Smooth muscle cell (in vitro differentiated cells): ENCODE results near the gene FKBP10. TPM values are rescaled to one million over a fixed set of nuclear protein-coding genes. Genes with fewer than 3 reads are reported as not detected.
A peak's percentile ranks its signal among the peaks of the same experiment; 100 is the strongest.

ENCODE experiments used
- DNase-seq: peaks from one replicate; lab custom pipeline; 2025; ENCODE audit not compliant: unreplicated experiment; lab: John Stamatoyannopoulos, UW
- H2AFZ ChIP-seq: fragments of 200-600 bp; sonication (generic); 2 replicates; pipeline ENCODE4 v1.6.0; 2016; ENCODE audit warnings: antibody characterized with exemption, low read depth, mild to moderate bottlenecking
- H3F3A ChIP-seq: fragments of 200-600 bp; sonication (generic); 2 replicates; pipeline ENCODE4 v1.6.0; 2017; ENCODE audit warnings: antibody characterized with exemption, low read depth
- H3K27ac ChIP-seq: fragments of 200-600 bp; sonication (generic); 2 replicates; pipeline ENCODE4 v1.5.1; 2016; ENCODE audit warnings: low read depth, mild to moderate bottlenecking
- H3K27me3 ChIP-seq: fragments of 200-600 bp; sonication (generic); 2 replicates; pipeline ENCODE4 v1.6.1; 2016; ENCODE audit warnings: low read depth, mild to moderate bottlenecking
- H3K36me3 ChIP-seq: fragments of 200-600 bp; sonication (generic); 2 replicates; pipeline ENCODE4 v1.5.1; 2016; ENCODE audit warnings: low read depth
- H3K4me1 ChIP-seq: fragments of 200-600 bp; sonication (generic); 2 replicates; pipeline ENCODE4 v1.5.1; 2016; ENCODE audit warnings: low read depth
- H3K4me2 ChIP-seq: fragments of 200-600 bp; sonication (generic); 2 replicates; pipeline ENCODE4 v1.6.0; 2016; ENCODE audit warnings: mild to moderate bottlenecking
- H3K4me3 ChIP-seq: fragments of 200-600 bp; sonication (generic); 2 replicates; pipeline ENCODE4 v1.5.1; 2016; ENCODE audit warnings: mild to moderate bottlenecking
- H3K79me2 ChIP-seq: fragments of 200-600 bp; sonication (generic); 2 replicates; pipeline ENCODE4 v1.6.0; 2016; ENCODE audit warnings: low read depth, mild to moderate bottlenecking
- H3K9ac ChIP-seq: fragments of 200-600 bp; sonication (generic); 2 replicates; pipeline ENCODE4 v1.6.0; 2016; ENCODE audit warnings: low read depth
- H3K9me3 ChIP-seq: fragments of 200-600 bp; sonication (generic); replicated peaks from 2 replicates; pipeline ENCODE4 v1.5.1; 2016; ENCODE audit warnings: low read depth
- H4K20me1 ChIP-seq: fragments of 200-600 bp; sonication (generic); 2 replicates; pipeline ENCODE4 v1.6.0; 2016; ENCODE audit warnings: low read depth
- WGBS: methylation state at CpG from one replicate; pipeline ENCODE4 v1.1.7; 2016; ENCODE audit warnings: low lambda C conversion rate; 5-methylcytosine and 5-hydroxymethylcytosine counted together
- polyA plus RNA-seq: library from polyadenylated mRNA; unstranded; fragments of >200 nt; fragmentation: Nextera tagmentation; extraction: Ambion mirVana; gene quantifications from 2 replicates; pipeline ENCODE4 v1.2.1, GENCODE V29; 2016
- total RNA-seq: library from RNA; depleted of rRNA; stranded (reverse); fragments of >200 nt; gene quantifications from 2 replicates; pipeline ENCODE4 v1.2.3, GENCODE V29; 2014
- TF ChIP-seq, protein P1 (sequence below): fragments of 200-600 bp; sonication (generic); IDR thresholded peaks from 2 replicates; pipeline ENCODE4 v1.5.1; 2017; ENCODE audit warnings: borderline replicate concordance, mild to moderate bottlenecking, antibody characterized with exemption; ENCODE audit not compliant: insufficient read depth, poor library complexity, severe bottlenecking

The FKBP10 gene
- total and polyA plus RNA-seq, 2 experiments from 2014 or later, result 289 to 603 TPM

DNA sequence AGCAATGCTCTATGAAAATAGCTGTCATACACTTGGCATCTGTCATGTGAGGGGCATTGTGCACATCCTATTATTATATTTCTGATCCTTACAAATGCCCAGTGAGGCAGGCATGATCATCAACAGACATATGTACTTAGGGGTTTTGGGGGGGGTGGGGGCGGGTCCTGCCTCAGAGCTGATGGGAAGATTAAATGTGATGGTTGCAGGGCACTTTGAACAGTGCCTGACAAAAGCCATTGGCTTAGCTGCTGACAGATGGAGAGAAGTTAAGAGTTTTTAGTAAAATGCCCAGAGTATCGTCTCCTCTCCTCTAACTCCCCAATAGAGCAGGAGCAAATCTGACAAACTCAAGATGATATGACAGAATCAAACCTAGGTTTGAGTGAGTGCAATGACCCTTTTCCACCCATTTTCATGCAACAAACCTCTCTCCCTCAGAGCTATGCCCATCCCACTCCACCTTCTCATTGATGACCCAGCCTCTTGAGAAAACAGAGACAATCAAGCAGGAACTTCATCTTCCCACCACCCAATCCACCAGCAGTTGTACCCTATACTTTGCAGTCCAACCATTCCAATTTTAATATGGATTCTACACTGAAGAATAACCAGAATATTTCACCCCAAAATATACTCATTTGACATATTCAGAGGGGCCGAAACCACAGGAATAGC, 47.6 kb downstream of the FKBP10 start:
- Histone ChIP-seq H4K20me1 (peaks cover 78% of the 10 kb centered on the region), H3K79me2 (peaks cover 86% of the 10 kb centered on the region)
- 71% methylated on average over 3 of the region's 3 CpGs for WGBS

DNA sequence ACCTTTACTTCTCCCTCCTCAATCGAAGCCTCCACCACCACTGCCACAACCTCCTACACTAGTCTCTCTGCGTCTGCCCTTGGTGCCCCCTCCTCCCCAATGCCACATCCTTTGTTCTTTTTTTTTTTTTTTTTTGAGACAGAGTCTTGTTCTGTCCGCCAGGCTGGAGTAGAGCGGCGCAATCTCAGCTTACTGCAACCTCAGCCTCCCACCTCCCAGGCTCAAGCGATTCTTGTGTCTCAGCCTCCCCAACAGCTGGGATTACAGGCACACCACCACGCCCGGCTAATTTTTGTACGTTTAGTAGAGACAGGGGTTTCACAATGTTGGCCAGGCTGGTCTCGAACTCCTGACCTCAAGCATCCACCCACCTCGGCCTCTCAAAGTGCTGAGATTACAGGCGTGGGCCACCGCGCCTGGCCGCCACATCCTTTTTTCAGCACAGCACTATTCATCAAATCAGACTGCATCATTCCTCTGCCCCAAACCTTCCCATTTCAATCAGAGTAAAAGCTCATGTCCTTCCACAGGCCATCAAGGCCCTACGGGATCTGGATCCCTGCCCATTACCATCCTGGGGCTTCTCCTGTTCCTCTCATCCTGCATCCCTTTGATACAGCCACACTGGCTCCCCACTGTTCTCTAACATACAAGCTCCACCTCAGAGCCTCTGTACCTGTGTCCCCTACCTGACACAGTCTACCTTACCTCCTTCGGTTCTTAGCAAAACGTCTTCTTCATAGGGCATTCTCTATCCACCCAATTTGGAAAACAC, 50.5 kb downstream of the FKBP10 start:
- TF ChIP-seq, protein P1, sequence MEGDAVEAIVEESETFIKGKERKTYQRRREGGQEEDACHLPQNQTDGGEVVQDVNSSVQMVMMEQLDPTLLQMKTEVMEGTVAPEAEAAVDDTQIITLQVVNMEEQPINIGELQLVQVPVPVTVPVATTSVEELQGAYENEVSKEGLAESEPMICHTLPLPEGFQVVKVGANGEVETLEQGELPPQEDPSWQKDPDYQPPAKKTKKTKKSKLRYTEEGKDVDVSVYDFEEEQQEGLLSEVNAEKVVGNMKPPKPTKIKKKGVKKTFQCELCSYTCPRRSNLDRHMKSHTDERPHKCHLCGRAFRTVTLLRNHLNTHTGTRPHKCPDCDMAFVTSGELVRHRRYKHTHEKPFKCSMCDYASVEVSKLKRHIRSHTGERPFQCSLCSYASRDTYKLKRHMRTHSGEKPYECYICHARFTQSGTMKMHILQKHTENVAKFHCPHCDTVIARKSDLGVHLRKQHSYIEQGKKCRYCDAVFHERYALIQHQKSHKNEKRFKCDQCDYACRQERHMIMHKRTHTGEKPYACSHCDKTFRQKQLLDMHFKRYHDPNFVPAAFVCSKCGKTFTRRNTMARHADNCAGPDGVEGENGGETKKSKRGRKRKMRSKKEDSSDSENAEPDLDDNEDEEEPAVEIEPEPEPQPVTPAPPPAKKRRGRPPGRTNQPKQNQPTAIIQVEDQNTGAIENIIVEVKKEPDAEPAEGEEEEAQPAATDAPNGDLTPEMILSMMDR, result no peak
- H3K27ac ChIP-seq, result no peak overlapping the region
- no peak for DNase-seq

More for the DNA sequence above, 47.6 kb downstream of the FKBP10 start:
- Histone ChIP-seq H3K27me3 (no peaks in the 10 kb centered on the region), H3K9me3 (no peaks in the 10 kb centered on the region), H3K9ac (no peak overlapping the region), H3K36me3 (no peaks in the 10 kb centered on the region), H3K4me3 (no peak overlapping the region), H3F3A (no peaks in the 10 kb centered on the region), H3K4me1 (peaks cover 12% of the 10 kb centered on the region), H3K27ac (no peak overlapping the region), H3K4me2 (no peak overlapping the region), H2AFZ (no peak overlapping the region)
- DNase-seq, result no peak
- TF ChIP-seq, protein P1, result no peak

DNA sequence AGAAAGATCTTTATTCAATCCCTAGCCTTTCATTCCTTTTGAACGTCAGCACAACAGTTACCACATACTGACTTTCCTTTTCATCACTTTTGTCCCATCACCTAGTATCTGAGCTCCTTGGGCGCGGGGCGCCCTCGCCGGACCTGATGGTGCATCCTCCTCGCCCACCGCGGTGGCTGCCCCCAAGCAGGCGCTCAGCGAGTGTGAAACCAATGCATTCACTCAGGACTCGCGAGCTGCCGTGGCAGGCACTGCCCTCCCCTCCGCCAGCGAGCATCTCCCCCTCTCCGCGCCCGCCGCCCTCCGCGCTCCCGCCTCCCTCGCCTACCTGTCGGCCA, 51.7 kb downstream of the FKBP10 start:
- H4K20me1 ChIP-seq, result peaks cover 55% of the 10 kb centered on the region
- H3K79me2 ChIP-seq, result peaks cover 54% of the 10 kb centered on the region
- peaks cover 20% of the 10 kb centered on the region for H3K36me3 ChIP-seq
- peak overlapping the region; percentile 80 for H3K27ac ChIP-seq
- DNase-seq, result no peak
- no peaks in the 10 kb centered on the region for H3K27me3 ChIP-seq
- H3K4me1 ChIP-seq, result peaks cover 12% of the 10 kb centered on the region
- H3K9me3 ChIP-seq, result no peaks in the 10 kb centered on the region
- peak overlapping the region; percentile 80 for H2AFZ ChIP-seq
- TF ChIP-seq, protein P1, result no peak
- H3K9ac ChIP-seq, result peak overlapping the region; percentile 90
- H3F3A ChIP-seq, result peaks cover 21% of the 10 kb centered on the region
- H3K4me3 ChIP-seq, result peak overlapping the region; percentile 94
- under 1% methylated on average over 25 of the region's 25 CpGs for WGBS
- H3K4me2 ChIP-seq, result peak overlapping the region; percentile 98

More for the DNA sequence above, 50.5 kb downstream of the FKBP10 start:
- no peaks in the 10 kb centered on the region for H3K9me3 ChIP-seq
- H3K9ac ChIP-seq, result no peak overlapping the region
- H3F3A ChIP-seq, result peaks cover 11% of the 10 kb centered on the region
- 72% methylated on average over 18 of the region's 18 CpGs for WGBS
- H3K4me2 ChIP-seq, result peak overlapping the region; percentile 98
- no peak overlapping the region for H2AFZ ChIP-seq
- H4K20me1 ChIP-seq, result peaks cover 61% of the 10 kb centered on the region
- peaks cover 12% of the 10 kb centered on the region for H3K4me1 ChIP-seq
- peaks cover 11% of the 10 kb centered on the region for H3K36me3 ChIP-seq
- no peaks in the 10 kb centered on the region for H3K27me3 ChIP-seq
- H3K79me2 ChIP-seq, result peaks cover 65% of the 10 kb centered on the region
- peak overlapping the region; percentile 94 for H3K4me3 ChIP-seq
